Sigmoid colon (tissue), 7 donors: Measurements from ENCODE around the gene PNPLA2. TPM values are rescaled to one million over a fixed set of nuclear protein-coding genes. Genes with fewer than 3 reads are reported as not detected.

Experiments used
- DNase-seq: peaks from one replicate; pipeline ENCODE4 v3.0.0-alpha.2; 2019
- H3K27ac ChIP-seq, 4 donors: fragments of 200-600 bp; sonication (generic); one replicate each; pipeline ENCODE4 v1.5.1; 2016 to 2019; ENCODE audit warnings: mild to moderate bottlenecking in 1 of 4
- H3K27me3 ChIP-seq, 3 donors: fragments of 200-600 bp; sonication (generic); one replicate each; pipeline ENCODE4 v1.5.1; 2019; ENCODE audit warnings: mild to moderate bottlenecking in 1 of 3
- H3K36me3 ChIP-seq, 4 donors: fragments of 200-600 bp; sonication (generic); one replicate each; pipeline ENCODE4 v1.5.1; 2016 to 2019
- H3K4me1 ChIP-seq, 4 donors: fragments of 200-600 bp; sonication (generic); one replicate each; pipeline ENCODE4 v1.5.1; 2017 to 2019
- H3K4me3 ChIP-seq, 4 donors: fragments of 200-600 bp; sonication (generic); one replicate each; pipeline ENCODE4 v1.5.1; 2017 to 2019; ENCODE audit warnings: mild to moderate bottlenecking in 2 of 4, moderate library complexity in 1 of 4
- H3K9me3 ChIP-seq, 4 donors: fragments of 200-600 bp in 3 of 4; sonication (generic) in 3 of 4; one replicate each; pipeline versions ENCODE4 v1.5.1 to v1.6.1; 2013 to 2019
- EP300 ChIP-seq, 4 donors: sonication (generic); formaldehyde crosslinking; IDR thresholded peaks; one replicate each; pipeline ENCODE4 v1.6.1; 2017; ENCODE audit warnings: antibody characterized with exemption in 4 of 4
- POLR2A ChIP-seq, 2 donors: fragments of 450-650 bp; IDR thresholded peaks; one replicate each; pipeline ENCODE4 v1.6.1; 2016; ENCODE audit warnings: antibody characterized with exemption in 2 of 2, mild to moderate bottlenecking in 2 of 2, moderate library complexity in 2 of 2
- POLR2AphosphoS5 ChIP-seq, 4 donors: sonication (generic); formaldehyde crosslinking; IDR thresholded peaks; one replicate each; pipeline ENCODE4 v1.6.1; 2017; ENCODE audit warnings: antibody characterized with exemption in 4 of 4
- WGBS, 2 donors: extraction: QIAGEN DNeasy Blood & Tissue Kit; methylation state at CpG; one replicate each; pipeline ENCODE4 v1.1.7; 2013; 5-methylcytosine and 5-hydroxymethylcytosine counted together
- intact Hi-C: fragments of 100-400 bp; cut with DNase I; formaldehyde crosslinking; loops from one replicate; pipeline ENCODE4 v1.15.1; 2023
- polyA plus RNA-seq, 3 donors: library from polyadenylated mRNA; stranded (reverse); fragments of 200-250 nt; gene quantifications; one replicate each; pipeline ENCODE4 v1.2.3, GENCODE V29; 2013
- total RNA-seq, 4 donors: library from RNA; depleted of rRNA; stranded (reverse); fragments of >200 nt; gene quantifications; one replicate each; pipeline ENCODE4 v1.1.0, GENCODE V29; 2016
- TF ChIP-seq, protein P1 (sequence below), 4 experiments: fragments of 450-650 bp in 3 of 4; fragments of 200-600 bp in 1 of 4; IDR thresholded peaks; one replicate each; pipeline ENCODE4 v1.5.1; 2016 to 2019; ENCODE audit warnings: antibody characterized with exemption in 4 of 4, mild to moderate bottlenecking in 3 of 4, moderate library complexity in 2 of 4
- donor health status: healthy with polysubstance abuse.
- donor health status: Bipolar disorder and iron deficiency.
- donor health status: healthy.

Gene PNPLA2
- total and polyA plus RNA-seq, 7 donors, result 26.3 to 137 (median 35.4) TPM

DNA sequence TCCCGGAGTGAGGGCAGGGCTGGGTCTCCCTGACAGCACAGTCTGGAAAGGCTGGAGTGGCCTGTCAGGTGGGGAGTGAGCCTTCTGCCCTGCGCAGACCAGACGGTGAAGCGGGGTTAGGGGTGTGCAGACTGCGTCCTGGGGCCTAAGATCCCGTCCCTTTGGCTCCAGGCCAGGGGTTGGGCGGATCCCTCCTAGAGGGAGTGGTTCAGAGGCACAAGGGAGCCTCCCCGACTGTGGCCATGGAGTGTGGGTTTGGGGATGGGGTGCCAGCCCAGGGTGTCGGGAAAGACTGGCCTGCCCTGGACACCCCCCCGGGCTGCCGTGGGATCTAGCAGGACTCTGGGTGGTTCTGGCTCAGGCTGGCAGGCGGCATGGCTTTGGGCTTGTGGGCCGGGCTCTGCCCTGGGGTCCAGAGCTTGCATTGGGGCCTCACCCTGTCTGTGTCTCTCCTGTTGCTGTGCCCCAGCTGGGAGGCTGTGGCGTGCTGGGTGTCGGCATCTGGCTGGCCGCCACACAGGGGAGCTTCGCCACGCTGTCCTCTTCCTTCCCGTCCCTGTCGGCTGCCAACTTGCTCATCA lies 43.5 kb downstream of the PNPLA2 start:
- H3K27me3 ChIP-seq, result no peaks in the 10 kb centered on the region
- H3K9me3 ChIP-seq, result no peaks in the 10 kb centered on the region
- no peak overlapping the region for H3K27ac ChIP-seq
- intact Hi-C loops, result no loop called here
- TF ChIP-seq POLR2A (IDR thresholded peaks at IDR 0.05), result no peak
- TF ChIP-seq, protein P1, sequence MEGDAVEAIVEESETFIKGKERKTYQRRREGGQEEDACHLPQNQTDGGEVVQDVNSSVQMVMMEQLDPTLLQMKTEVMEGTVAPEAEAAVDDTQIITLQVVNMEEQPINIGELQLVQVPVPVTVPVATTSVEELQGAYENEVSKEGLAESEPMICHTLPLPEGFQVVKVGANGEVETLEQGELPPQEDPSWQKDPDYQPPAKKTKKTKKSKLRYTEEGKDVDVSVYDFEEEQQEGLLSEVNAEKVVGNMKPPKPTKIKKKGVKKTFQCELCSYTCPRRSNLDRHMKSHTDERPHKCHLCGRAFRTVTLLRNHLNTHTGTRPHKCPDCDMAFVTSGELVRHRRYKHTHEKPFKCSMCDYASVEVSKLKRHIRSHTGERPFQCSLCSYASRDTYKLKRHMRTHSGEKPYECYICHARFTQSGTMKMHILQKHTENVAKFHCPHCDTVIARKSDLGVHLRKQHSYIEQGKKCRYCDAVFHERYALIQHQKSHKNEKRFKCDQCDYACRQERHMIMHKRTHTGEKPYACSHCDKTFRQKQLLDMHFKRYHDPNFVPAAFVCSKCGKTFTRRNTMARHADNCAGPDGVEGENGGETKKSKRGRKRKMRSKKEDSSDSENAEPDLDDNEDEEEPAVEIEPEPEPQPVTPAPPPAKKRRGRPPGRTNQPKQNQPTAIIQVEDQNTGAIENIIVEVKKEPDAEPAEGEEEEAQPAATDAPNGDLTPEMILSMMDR (IDR thresholded peaks at IDR 0.05), result no peak
- no peak for TF ChIP-seq POLR2AphosphoS5 (IDR thresholded peaks at IDR 0.05)
- no peak for TF ChIP-seq EP300 (IDR thresholded peaks at IDR 0.05)
- peaks cover 0 to 28% (median 20%) of the 10 kb centered on the region in 4 donors for H3K4me1 ChIP-seq
- no peak for DNase-seq
- no peak overlapping the region for H3K4me3 ChIP-seq
- peaks cover 0 to 43% (median 12%) of the 10 kb centered on the region in 4 donors for H3K36me3 ChIP-seq
- 19 to 60% methylated on average over 20 of the region's 20 CpGs for WGBS, 2 donors

DNA sequence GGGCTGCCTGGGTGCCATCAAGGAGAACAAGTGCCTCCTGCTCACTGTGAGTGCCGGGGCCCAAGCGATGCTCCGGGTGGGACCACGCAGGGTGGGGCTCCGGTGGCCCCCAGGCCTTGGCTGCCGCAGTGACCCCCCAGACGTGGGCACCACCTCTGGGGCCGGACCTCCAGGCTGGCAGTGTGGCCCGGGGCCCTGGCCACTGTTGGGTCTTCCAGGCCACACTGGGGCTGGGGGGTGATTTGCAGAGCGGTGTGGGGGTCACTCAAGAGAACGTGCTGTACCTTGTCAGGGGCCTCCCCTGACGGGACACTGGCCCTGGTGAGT lies 43.9 kb downstream of the PNPLA2 start:
- H3K27ac ChIP-seq, result no peak overlapping the region
- intact Hi-C loops, result no loop called here
- H3K36me3 ChIP-seq, result peaks cover 0 to 43% (median 12%) of the 10 kb centered on the region in 4 donors
- peaks cover 0 to 28% (median 20%) of the 10 kb centered on the region in 4 donors for H3K4me1 ChIP-seq
- no peak overlapping the region for H3K4me3 ChIP-seq
- H3K9me3 ChIP-seq, result no peaks in the 10 kb centered on the region
- no peak for DNase-seq
- no peaks in the 10 kb centered on the region for H3K27me3 ChIP-seq
- WGBS, 2 donors, result 34 to 74% methylated on average over 12 of the region's 12 CpGs
- no peak for TF ChIP-seq POLR2AphosphoS5 (IDR thresholded peaks at IDR 0.05)
- TF ChIP-seq EP300 (IDR thresholded peaks at IDR 0.05), result no peak
- no peak for TF ChIP-seq POLR2A (IDR thresholded peaks at IDR 0.05)
- TF ChIP-seq, protein P1 (IDR thresholded peaks at IDR 0.05), result no peak

DNA sequence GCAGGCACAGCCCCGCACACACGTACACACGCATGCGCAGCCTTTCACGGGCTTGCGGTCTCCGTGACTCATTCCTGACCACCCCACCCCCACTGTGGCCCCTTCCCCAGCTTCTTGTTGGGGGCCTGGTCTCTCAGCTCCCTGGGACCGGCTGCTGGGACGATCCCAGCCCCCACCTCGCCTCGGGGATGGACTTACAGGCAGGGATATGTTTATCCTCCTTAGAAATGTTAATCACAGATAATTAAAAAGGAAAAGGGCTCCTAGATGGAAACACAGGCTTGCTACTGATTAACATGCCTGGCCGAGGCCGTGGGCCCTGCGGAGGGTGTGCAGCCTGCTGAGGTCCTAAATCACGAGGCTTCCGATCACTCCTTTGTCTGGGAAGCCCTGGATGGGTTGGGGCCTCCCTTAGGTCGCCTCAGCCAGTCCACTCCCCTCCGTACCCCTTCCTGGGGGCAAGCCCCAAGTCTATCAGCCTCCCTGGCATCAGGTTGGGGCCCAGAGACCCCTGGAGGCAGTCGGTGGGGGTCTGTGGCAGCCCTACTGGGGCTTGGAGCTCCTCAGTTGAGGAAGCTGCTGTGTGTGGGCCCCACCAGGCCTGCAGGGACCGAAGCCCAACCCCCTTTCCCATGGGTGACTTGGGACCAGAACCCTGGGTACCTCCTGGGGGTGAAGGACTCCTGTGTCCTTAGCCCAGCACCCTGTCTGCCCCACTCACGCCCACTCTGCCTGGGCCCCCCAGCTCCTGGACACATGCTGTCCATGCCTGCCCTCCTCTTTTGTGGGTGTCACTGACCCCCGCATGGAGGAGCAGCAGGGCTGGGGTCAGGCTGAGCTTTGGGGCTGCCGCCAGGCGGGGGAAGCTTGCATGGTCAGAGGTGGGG lies 44.6 kb downstream of the PNPLA2 start:
- Histone ChIP-seq H3K36me3 (peaks cover 0 to 43% (median 12%) of the 10 kb centered on the region in 4 donors), H3K27me3 (no peaks in the 10 kb centered on the region), H3K27ac (no peak overlapping the region), H3K9me3 (no peaks in the 10 kb centered on the region), H3K4me1 (peaks cover 0 to 28% (median 20%) of the 10 kb centered on the region in 4 donors), H3K4me3 (no peak overlapping the region)
- WGBS, 2 donors, result 28 to 68% methylated on average over 24 of the region's 24 CpGs
- no peak for TF ChIP-seq EP300 (IDR thresholded peaks at IDR 0.05)
- TF ChIP-seq POLR2AphosphoS5 (IDR thresholded peaks at IDR 0.05), result no peak
- DNase-seq, result no peak
- intact Hi-C loops, result no loop called here

DNA sequence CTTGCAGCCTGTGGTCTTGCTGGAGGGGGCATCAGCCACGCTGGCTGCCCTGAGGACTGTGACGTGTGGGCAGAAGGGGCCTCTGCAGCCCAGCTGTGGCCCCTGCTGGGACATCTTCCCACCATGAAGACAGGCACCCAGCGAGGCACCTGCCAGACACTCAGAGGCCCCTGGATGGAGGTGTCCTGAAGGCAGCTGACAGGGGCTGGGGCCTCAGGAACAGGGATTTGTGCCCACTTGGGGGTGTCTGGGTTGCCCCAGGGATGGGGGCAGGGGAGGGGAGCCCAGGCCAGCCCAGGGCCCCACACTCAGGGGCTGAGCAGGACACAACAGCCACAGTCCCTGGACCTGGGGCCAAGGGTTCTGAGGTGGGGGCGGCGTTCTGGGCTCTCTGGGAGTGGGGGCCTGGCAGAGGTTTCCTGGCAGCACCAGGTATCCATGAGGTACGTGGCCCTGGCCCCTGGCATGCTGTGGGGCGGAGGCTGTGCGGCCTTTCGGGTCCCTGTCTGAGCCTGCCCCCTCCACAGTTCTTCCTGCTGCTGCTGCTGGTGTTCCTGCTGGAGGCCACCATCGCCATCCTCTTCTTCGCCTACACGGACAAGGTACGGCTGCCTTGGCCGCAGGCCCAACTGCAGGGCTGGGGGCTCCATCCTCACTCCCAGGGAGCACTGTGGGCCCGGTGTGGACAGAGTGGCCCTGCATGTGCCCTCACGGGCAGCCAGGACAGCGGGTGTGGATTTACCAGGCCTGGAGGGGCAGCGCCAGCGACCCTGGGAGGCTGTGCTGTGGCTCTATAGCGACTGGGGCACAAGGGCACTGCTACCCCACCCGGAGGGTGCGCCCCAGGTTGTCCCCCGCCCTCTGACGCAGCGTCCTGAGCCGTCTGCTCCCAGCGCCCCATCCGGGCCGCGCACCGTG lies 45.5 kb downstream of the PNPLA2 start:
- Histone ChIP-seq H3K4me1 (peaks cover 0 to 24% (median 20%) of the 10 kb centered on the region in 4 donors), H3K9me3 (no peaks in the 10 kb centered on the region), H3K36me3 (peaks cover 0 to 48% (median 12%) of the 10 kb centered on the region in 4 donors), H3K4me3 (no peak overlapping the region), H3K27ac (no peak overlapping the region), H3K27me3 (no peaks in the 10 kb centered on the region)
- WGBS, 2 donors, result 36 to 83% methylated on average over 31 of the region's 31 CpGs
- intact Hi-C loops, result no loop called here
- TF ChIP-seq, protein P1 (IDR thresholded peaks at IDR 0.05), result no peak
- no peak for TF ChIP-seq POLR2A (IDR thresholded peaks at IDR 0.05)
- TF ChIP-seq EP300 (IDR thresholded peaks at IDR 0.05), result no peak
- no peak for TF ChIP-seq POLR2AphosphoS5 (IDR thresholded peaks at IDR 0.05)
- no peak for DNase-seq
